GM10266 (cell line): ENCODE results near the gene TMEM131L.
"Not testable (repeated sequence)": the region's sequence is repeated elsewhere in the genome, so short reads cannot be mapped to it uniquely, and the experiment has no call there.

ENCODE experiments used
- DNase-seq: peaks from one replicate; pipeline ENCODE4 v3.0.0; 2012; ENCODE audit errors: extremely low spot score
- TF ChIP-seq, protein P1 (sequence below): IDR thresholded peaks from 2 replicates; pipeline ENCODE4 v1.5.1; 2012; ENCODE audit warnings: mild to moderate bottlenecking, low read depth; ENCODE audit not compliant: control insufficient read depth, insufficient read depth; ENCODE audit errors: missing control alignments

Gene TMEM131L

DNA sequence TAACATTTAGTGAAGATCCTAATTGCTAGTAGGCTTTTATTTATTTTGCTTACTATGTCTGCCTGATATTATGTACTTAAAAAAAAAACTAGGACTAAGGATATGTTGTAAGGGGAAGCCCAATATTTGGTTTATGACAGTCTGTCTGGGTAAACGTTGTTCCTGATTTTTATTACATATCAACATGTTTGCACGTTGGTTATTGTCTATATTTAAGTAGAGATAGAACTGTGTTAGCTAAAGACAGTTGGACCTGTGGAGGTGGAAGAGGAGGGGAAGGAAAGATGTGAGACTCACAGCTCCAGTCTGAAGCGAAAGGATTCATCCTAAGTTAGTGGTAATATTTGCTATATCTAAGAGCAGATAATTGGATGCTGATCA is 90.3 kb downstream of the TMEM131L start:
- TF ChIP-seq, protein P1, sequence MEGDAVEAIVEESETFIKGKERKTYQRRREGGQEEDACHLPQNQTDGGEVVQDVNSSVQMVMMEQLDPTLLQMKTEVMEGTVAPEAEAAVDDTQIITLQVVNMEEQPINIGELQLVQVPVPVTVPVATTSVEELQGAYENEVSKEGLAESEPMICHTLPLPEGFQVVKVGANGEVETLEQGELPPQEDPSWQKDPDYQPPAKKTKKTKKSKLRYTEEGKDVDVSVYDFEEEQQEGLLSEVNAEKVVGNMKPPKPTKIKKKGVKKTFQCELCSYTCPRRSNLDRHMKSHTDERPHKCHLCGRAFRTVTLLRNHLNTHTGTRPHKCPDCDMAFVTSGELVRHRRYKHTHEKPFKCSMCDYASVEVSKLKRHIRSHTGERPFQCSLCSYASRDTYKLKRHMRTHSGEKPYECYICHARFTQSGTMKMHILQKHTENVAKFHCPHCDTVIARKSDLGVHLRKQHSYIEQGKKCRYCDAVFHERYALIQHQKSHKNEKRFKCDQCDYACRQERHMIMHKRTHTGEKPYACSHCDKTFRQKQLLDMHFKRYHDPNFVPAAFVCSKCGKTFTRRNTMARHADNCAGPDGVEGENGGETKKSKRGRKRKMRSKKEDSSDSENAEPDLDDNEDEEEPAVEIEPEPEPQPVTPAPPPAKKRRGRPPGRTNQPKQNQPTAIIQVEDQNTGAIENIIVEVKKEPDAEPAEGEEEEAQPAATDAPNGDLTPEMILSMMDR: no peak

DNA sequence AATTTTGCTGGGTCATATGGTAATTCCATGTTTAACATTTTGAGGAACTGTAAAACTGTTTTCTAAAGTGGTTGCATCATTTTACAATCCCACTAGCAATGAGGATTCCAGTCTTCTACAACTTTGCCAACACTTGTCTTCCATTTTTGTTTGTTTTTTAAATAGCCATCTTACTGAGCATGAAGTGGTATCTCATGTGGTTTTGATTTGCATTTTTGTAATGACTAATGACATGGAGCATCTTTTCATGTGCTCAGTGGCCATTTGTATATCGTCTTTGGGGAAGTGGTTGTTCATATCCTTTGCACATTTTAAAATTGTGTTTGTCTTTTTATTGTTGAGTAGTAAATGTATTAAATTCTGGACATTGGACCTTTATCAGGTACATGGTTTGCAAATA is 94.7 kb downstream of the TMEM131L start:
- DNase-seq: no peak
- TF ChIP-seq, protein P1: no peak

More for the DNA sequence above, 90.3 kb downstream of the TMEM131L start:
- no peak for DNase-seq

DNA sequence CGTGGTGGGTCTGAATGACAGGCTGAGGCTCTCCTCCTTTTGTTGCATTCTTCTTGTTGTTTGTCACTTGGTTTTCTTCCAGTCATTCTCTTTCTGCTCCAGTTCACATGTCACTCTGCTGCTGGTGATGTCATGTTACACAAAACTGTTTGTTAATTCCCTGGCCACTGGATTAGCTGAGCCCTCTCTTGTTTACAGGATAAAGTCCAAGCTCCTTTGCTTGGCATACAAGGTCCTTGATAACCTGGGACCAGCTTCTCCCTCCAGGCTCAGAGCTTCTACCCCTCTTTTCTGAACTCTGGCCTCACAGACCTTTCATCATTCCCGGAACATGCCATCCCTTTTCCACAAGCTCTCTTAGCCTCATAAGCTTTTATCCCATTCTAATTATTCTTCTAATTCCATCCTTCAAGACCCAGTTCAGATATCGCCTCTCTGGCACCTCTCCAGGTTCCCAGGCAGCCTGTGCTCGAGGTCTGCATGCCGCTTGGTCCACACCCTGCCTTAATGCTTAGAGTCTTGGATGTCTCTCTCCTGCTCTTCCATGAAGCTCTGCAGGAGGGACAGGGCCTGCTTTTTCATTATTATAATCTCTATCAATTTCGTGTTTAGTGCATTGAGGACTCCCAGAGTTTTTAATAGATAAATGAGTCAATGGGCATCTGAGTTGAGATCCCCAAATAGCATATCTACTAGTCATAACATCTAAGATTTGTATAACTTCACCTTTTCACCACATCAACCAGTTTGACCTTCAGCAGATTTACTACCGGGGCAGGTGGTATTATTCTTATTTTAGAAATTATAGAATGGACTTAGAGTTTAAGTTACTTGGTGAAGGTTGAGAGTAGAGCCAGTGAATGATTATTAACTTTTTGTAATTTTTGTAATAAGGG is 98.7 kb downstream of the TMEM131L start:
- DNase-seq: no peak
- TF ChIP-seq, protein P1: no peak

DNA sequence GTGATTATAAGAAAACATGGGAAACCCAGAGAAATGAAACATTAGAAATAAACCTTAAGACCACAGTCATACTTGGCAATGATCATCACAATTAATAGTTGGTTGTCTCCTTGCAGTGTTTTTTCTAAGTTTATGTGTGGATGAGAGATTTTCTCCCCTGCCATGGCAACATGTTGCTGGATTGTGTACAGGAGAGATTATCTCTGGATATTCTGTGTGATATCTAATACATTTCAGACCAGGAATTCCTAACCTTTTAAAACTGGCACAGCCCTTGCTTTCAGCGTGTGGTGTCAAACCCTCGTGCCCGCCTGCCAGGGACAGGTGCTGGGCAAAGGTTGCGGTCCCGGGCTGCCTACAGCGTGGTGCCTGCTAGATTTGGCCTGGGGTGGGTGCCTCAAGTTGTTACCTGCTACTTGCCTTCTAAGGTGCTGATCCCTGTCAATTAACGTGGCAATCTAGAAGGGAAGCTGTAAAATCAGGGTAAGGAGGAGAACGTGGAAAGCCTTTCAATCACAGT is 100.5 kb downstream of the TMEM131L start:
- TF ChIP-seq, protein P1: no peak
- no peak for DNase-seq

DNA sequence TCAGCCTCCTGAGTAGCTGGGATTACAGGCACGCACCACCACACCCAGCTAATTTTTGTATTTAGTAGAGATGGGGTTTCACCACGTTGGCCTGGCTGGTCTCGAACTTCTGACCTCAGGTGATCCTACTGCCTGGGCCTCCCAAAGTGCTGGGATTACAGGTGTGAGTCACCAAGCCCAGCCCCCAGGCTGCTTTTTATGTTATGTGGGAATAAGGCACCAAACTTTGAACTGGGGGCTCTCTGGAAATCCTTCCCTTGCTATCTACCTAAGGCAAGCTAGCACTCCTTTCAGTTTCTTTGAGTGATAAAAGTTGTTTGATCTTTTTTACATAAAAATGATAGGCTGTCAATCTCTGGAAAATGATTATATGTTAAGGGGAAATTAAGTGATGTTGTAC is 101.5 kb downstream of the TMEM131L start:
- DNase-seq: not testable (repeated sequence)

DNA sequence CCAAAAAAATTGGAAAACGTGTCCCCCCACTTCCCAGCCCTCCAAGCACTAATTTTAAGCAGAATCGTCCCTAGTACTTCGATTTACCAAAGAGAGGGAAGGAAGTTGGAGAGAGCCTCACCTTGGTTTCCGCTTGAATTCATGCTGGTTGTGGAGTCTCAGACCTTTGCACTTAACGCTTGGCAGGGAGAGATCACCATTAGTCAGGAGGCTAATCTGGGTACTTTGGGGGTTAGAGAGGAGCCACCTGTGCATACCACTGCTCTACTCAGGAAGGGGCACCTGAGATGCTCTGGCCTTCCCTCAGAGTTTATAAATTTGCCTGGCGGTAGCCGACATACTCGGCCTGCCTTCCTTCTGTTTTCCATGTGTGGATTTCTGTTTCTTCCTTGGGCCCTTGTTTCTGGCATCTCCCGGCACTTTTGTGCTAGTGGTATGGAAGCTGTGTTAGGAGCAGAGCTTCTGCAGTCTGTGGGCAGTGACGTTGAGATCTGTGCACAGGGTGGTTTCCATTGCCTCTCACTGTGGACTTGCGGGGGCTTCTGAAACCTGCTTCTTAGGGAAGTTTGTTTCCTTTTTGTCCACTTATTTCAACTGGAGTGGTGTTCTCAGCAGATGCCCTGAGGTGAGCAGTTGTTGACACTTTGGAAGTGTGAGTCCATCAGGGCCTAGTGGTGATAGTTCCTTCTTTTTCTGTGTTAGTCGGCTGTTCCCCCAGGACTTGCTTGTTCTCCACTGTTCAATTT is 104.2 kb downstream of the TMEM131L start:
- TF ChIP-seq, protein P1: no peak
- peak; percentile 19 for DNase-seq

DNA sequence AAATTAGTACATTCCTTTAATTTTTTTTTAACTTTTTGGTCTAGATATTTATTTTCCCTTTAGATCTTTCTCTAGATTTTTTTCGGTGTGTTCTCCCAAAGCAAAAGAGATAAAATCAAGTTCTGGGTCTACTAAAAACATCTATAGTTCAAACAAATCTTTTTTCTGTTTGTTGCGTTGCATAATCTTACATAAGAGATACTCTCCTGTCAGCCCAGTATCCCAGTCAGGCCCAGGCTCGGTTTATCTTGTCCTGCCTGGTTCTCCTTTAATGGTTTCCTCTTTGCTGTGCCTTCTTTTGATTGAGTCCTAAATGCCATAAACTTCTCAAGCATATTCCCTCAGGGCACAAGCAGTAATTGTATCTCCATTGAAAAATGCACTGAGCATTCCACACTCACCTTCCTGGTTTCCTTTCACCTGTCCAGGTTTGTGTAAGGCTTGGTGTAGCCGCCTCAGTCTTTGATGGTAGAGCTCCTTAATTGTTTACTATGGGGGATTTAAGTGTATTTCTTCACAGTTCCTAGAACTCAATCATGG is 104.9 kb downstream of the TMEM131L start:
- no peak for DNase-seq
- TF ChIP-seq, protein P1: no peak
